ENCODE results near the gene KIAA0753. TPM values are rescaled to one million over a fixed set of nuclear protein-coding genes. Genes with fewer than 3 reads are reported as not detected.

Gene KIAA0753
- total and polyA plus RNA-seq, 4 donors: 5.3 to 31.9 (median 12.8) TPM

DNA sequence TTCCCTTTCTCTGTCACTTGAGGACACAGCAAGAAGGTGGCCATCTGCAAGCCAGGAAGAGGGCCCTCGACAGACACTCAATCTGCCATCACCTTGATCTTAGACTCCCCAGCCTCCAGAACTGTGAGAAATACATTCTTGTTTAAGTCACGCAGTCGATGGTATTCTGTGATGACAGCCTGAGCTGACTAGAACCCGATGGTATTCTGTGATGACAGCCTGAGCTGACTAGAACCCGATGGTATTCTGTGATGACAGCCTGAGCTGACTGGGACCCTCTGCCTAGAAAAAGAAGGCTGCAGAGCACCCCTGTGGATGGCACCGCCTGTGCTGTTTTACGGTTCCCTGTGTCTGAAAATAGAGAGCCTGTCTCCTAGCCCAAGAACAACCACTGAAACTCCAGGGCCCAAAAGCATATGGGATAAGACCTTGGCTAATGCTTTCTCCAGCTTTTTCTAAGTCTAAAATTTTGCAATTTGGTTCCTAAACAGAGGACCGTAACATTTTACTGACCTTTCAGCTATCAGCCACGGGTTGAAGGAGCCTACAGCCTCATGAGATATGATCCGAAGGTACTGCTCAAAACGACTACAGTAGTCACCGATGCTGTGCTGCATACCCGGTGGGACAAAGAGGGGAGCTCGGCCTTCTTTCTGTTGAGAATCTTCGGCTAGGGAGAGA is 51.1 kb downstream of the KIAA0753 start:
- peaks cover 14 to 64% (median 51%) of the 10 kb centered on the region in 4 donors for H3K36me3 ChIP-seq (ENCODE audit: control insufficient read depth in 4 of 4, insufficient read depth in 4 of 4, low read length in 4 of 4)
- H3K9me3 ChIP-seq (ENCODE audit: control insufficient read depth in 4 of 4, insufficient read depth in 3 of 4, low read length in 3 of 4): peaks cover 0 to 4% (median 0%) of the 10 kb centered on the region in 4 donors

DNA sequence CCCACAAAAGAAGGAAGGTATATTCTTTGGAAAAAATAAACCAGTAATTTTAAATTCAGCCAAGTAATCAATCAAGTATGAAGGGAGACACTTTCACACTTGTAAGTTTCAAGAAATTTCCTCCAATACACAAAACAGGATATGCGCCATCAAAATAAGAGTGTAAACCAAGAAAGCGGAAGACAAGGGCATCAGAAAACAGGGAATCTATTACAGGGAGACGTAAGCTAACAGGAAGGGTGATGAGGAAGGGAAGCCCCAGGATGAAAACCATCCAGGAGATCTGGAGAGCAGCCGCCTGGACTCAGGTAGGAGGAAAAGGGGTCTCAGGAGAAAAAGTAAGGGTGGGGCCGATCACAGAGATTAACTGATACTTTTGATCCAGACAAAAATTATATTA is 52.3 kb downstream of the KIAA0753 start:
- H3K36me3 ChIP-seq (ENCODE audit: control insufficient read depth in 4 of 4, insufficient read depth in 4 of 4, low read length in 4 of 4): peaks cover 13 to 71% (median 59%) of the 10 kb centered on the region in 4 donors
- no peak overlapping the region for H3K9ac ChIP-seq (ENCODE audit: insufficient read depth in 1 of 2, low read length in 2 of 2)
- H3K27ac ChIP-seq (ENCODE audit: low read depth in 1 of 2, low read length in 1 of 2): no peak overlapping the region
- H3K9me3 ChIP-seq (ENCODE audit: control insufficient read depth in 4 of 4, insufficient read depth in 3 of 4, low read length in 3 of 4): peaks cover 0 to 4% (median 0%) of the 10 kb centered on the region in 4 donors
- ATAC-seq (ENCODE audit: insufficient read depth, low FRiP score): no peak
- no peak for DNase-seq
- H3K27me3 ChIP-seq (ENCODE audit: control insufficient read depth in 3 of 3, insufficient read depth in 3 of 3, low read length in 2 of 3): no peaks in the 10 kb centered on the region
- H3K4me1 ChIP-seq (ENCODE audit: control insufficient read depth in 5 of 5, insufficient read depth in 5 of 5, low read length in 5 of 5): peaks cover 0 to 8% (median 0%) of the 10 kb centered on the region in 5 donors
- WGBS, 2 donors: 91 to 96% methylated on average over 5 of the region's 5 CpGs
- no peak for TF ChIP-seq CTCF (IDR thresholded peaks at IDR 0.05; ENCODE audit: control extremely low read depth, extremely low read depth)
- no peak overlapping the region for H3K4me3 ChIP-seq

More for the DNA sequence above, 51.1 kb downstream of the KIAA0753 start:
- ATAC-seq (ENCODE audit: insufficient read depth, low FRiP score) (no peak), DNase-seq (no peak)
- WGBS, 2 donors: 89 to 94% methylated on average over 15 of the region's 15 CpGs
- H3K9ac ChIP-seq (ENCODE audit: insufficient read depth in 1 of 2, low read length in 2 of 2): no peak overlapping the region
- no peak overlapping the region for H3K4me3 ChIP-seq
- H3K4me1 ChIP-seq (ENCODE audit: control insufficient read depth in 5 of 5, insufficient read depth in 5 of 5, low read length in 5 of 5): peaks cover 0 to 8% (median 0%) of the 10 kb centered on the region in 5 donors
- no peak overlapping the region for H3K27ac ChIP-seq (ENCODE audit: low read depth in 1 of 2, low read length in 1 of 2)
- TF ChIP-seq CTCF (IDR thresholded peaks at IDR 0.05; ENCODE audit: control extremely low read depth, extremely low read depth): no peak
- H3K27me3 ChIP-seq (ENCODE audit: control insufficient read depth in 3 of 3, insufficient read depth in 3 of 3, low read length in 2 of 3): no peaks in the 10 kb centered on the region

DNA sequence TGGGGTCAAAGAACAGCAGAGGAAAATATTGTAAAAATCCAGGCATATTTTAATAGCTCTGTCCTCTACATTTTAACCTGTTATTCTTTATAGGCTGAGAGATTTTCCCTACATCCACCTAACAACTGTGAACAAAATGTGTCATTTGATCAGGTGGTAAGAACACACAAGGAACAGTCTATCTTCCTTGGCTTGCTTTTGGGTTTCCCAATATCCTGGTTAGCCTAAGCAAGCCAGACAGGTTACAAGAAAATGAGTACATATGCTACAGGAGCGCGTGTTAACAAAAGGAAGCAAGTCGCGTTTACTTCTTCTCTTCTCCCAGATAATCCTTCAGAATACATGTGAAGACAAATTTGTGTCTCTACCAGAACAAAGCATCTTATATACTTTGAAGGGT is 53.2 kb downstream of the KIAA0753 start:
- H3K9ac ChIP-seq (ENCODE audit: insufficient read depth in 1 of 2, low read length in 2 of 2): no peak overlapping the region
- no peaks in the 10 kb centered on the region for H3K27me3 ChIP-seq (ENCODE audit: control insufficient read depth in 3 of 3, insufficient read depth in 3 of 3, low read length in 2 of 3)
- H3K4me3 ChIP-seq: no peak overlapping the region
- H3K27ac ChIP-seq (ENCODE audit: low read depth in 1 of 2, low read length in 1 of 2): no peak overlapping the region
- peaks cover 0 to 4% (median 0%) of the 10 kb centered on the region in 4 donors for H3K9me3 ChIP-seq (ENCODE audit: control insufficient read depth in 4 of 4, insufficient read depth in 3 of 4, low read length in 3 of 4)
- peaks cover 13 to 71% (median 64%) of the 10 kb centered on the region in 4 donors for H3K36me3 ChIP-seq (ENCODE audit: control insufficient read depth in 4 of 4, insufficient read depth in 4 of 4, low read length in 4 of 4)
- ATAC-seq (ENCODE audit: insufficient read depth, low FRiP score) (no peak), DNase-seq (no peak)
- TF ChIP-seq CTCF (IDR thresholded peaks at IDR 0.05; ENCODE audit: control extremely low read depth, extremely low read depth): no peak
- peaks cover 0 to 8% (median 0%) of the 10 kb centered on the region in 5 donors for H3K4me1 ChIP-seq (ENCODE audit: control insufficient read depth in 5 of 5, insufficient read depth in 5 of 5, low read length in 5 of 5)
- 91 to 93% methylated on average over 4 of the region's 4 CpGs for WGBS, 2 donors
